H9 (cell line): ENCODE data around the gene GOLT1A. TPM values are rescaled to one million over a fixed set of nuclear protein-coding genes. Genes with fewer than 3 reads are reported as not detected.

Experiments
- DNase-seq: peaks from one replicate; pipeline ENCODE4 v3.0.0-alpha.2; 2017
- H2AFZ ChIP-seq: one replicate; pipeline ENCODE4 v1.6.1; 2013; ENCODE audit warnings: mild to moderate bottlenecking, low read length, control low read depth, moderate library complexity
- H2AK5ac ChIP-seq: 2 replicates; pipeline ENCODE4 v1.6.1; 2013; ENCODE audit warnings: low read length, control low read depth, mixed read lengths; ENCODE audit not compliant: insufficient read length
- H2BK120ac ChIP-seq: one replicate; pipeline ENCODE4 v1.6.1; 2013; ENCODE audit warnings: low read depth, mild to moderate bottlenecking, low read length, control low read depth, inconsistent platforms; ENCODE audit not compliant: poor library complexity, severe bottlenecking
- H2BK12ac ChIP-seq: 2 replicates; pipeline ENCODE4 v1.6.1; 2013; ENCODE audit warnings: low read length, control low read depth, mixed read lengths, low read depth; ENCODE audit not compliant: insufficient read length
- H2BK15ac ChIP-seq: 2 replicates; pipeline ENCODE4 v1.6.1; 2013; ENCODE audit warnings: low read depth, low read length, control low read depth
- H2BK20ac ChIP-seq: one replicate; pipeline ENCODE4 v1.6.1; 2013; ENCODE audit warnings: low read depth, mild to moderate bottlenecking, low read length, control low read depth, inconsistent platforms; ENCODE audit not compliant: poor library complexity, severe bottlenecking
- H2BK5ac ChIP-seq: 2 replicates; pipeline ENCODE4 v1.6.1; 2013; ENCODE audit warnings: low read length, control low read depth, mixed read lengths; ENCODE audit not compliant: insufficient read length
- H3K14ac ChIP-seq: 2 replicates; pipeline ENCODE4 v1.6.1; 2013; ENCODE audit warnings: low read length, control low read depth; ENCODE audit not compliant: insufficient read depth
- H3K18ac ChIP-seq: 2 replicates; pipeline ENCODE4 v1.6.1; 2013; ENCODE audit warnings: low read depth, mild to moderate bottlenecking, mixed read lengths, low read length, control low read depth; ENCODE audit not compliant: insufficient read length
- H3K23ac ChIP-seq: 2 replicates; pipeline ENCODE4 v1.6.1; 2013; ENCODE audit warnings: low read length, control low read depth, mixed read lengths, low read depth; ENCODE audit not compliant: insufficient read length
- H3K23me2 ChIP-seq: 2 replicates; pipeline ENCODE4 v1.6.1; 2013; ENCODE audit warnings: low read depth, mild to moderate bottlenecking, mixed read lengths, low read length, control low read depth; ENCODE audit not compliant: insufficient read length, poor library complexity, severe bottlenecking
- H3K27ac ChIP-seq: 2 replicates; pipeline ENCODE4 v1.5.1; 2013; ENCODE audit warnings: low read length, control low read depth, mixed read lengths, low read depth; ENCODE audit not compliant: insufficient read length
- H3K27me3 ChIP-seq: 2 replicates; pipeline ENCODE4 v1.6.1; 2013; ENCODE audit warnings: low read length, control low read depth, inconsistent platforms; ENCODE audit not compliant: insufficient read depth
- H3K4ac ChIP-seq: 2 replicates; pipeline ENCODE4 v1.6.1; 2013; ENCODE audit warnings: low read depth, mild to moderate bottlenecking, control low read depth, inconsistent platforms, low read length, moderate library complexity
- H3K4me1 ChIP-seq: 2 replicates; pipeline ENCODE4 v1.6.1; 2013; ENCODE audit warnings: low read length, control low read depth, inconsistent platforms; ENCODE audit not compliant: insufficient read depth
- H3K4me2 ChIP-seq: 2 replicates; pipeline ENCODE4 v1.6.1; 2013; ENCODE audit warnings: low read length, control low read depth, mixed read lengths; ENCODE audit not compliant: insufficient read length, insufficient read depth
- H3K56ac ChIP-seq: 2 replicates; pipeline ENCODE4 v1.6.1; 2013; ENCODE audit warnings: low read depth, mild to moderate bottlenecking, mixed read lengths, low read length, control low read depth; ENCODE audit not compliant: insufficient read length
- H3K79me1 ChIP-seq: 2 replicates; pipeline ENCODE4 v1.6.1; 2013; ENCODE audit warnings: low read depth, mild to moderate bottlenecking, moderate library complexity, low read length, control low read depth, inconsistent platforms; ENCODE audit not compliant: insufficient read depth, poor library complexity, severe bottlenecking
- H3K79me2 ChIP-seq: 2 replicates; pipeline ENCODE4 v1.6.1; 2013; ENCODE audit warnings: low read length, control low read depth, inconsistent platforms; ENCODE audit not compliant: insufficient read depth
- H3K9ac ChIP-seq: 2 replicates; pipeline ENCODE4 v1.6.1; 2013; ENCODE audit warnings: low read length, control low read depth, mixed read lengths; ENCODE audit not compliant: insufficient read length; ENCODE audit errors: extremely low read depth
- H3K9me3 ChIP-seq: one replicate; pipeline ENCODE4 v1.6.1; 2013; ENCODE audit warnings: low read depth, low read length, inconsistent platforms; ENCODE audit not compliant: control insufficient read depth
- H3T11ph ChIP-seq: one replicate; pipeline ENCODE4 v1.6.1; 2013; ENCODE audit warnings: mild to moderate bottlenecking, low read length, control low read depth, inconsistent platforms
- H4K20me1 ChIP-seq: one replicate; pipeline ENCODE4 v1.6.1; 2013; ENCODE audit not compliant: control insufficient read depth, insufficient read length, insufficient read depth
- H4K5ac ChIP-seq: 2 replicates; pipeline ENCODE4 v1.6.1; 2013; ENCODE audit warnings: low read depth, mild to moderate bottlenecking, mixed read lengths, low read length, control low read depth; ENCODE audit not compliant: insufficient read length
- H4K8ac ChIP-seq: replicated peaks from 2 replicates; pipeline ENCODE4 v1.6.1; 2013; ENCODE audit warnings: low read length, control low read depth, mixed read lengths, low read depth; ENCODE audit not compliant: insufficient read length
- H4K91ac ChIP-seq: 2 replicates; pipeline ENCODE4 v1.6.1; 2013; ENCODE audit warnings: low read depth, mild to moderate bottlenecking, moderate library complexity, mixed read lengths, low read length, control low read depth; ENCODE audit not compliant: insufficient read length
- H3K27ac Mint-ChIP-seq, 3 experiments: 2 replicates in 2 of 3; 3 replicates in 1 of 3; pipeline ENCODE4 v1.8.0; 2020 to 2021; ENCODE audit warnings: mixed read lengths in 3 of 3, mild to moderate bottlenecking in 1 of 3, moderate library complexity in 1 of 3
- H3K27me3 Mint-ChIP-seq: 2 replicates; pipeline ENCODE4 v1.8.0; 2021; ENCODE audit warnings: low read depth, mild to moderate bottlenecking, moderate library complexity, mixed read lengths
- H3K36me3 Mint-ChIP-seq, 3 experiments: 2 replicates in 2 of 3; 3 replicates in 1 of 3; pipeline ENCODE4 v1.8.0; 2020 to 2021; ENCODE audit warnings: low read depth in 3 of 3, mixed read lengths in 3 of 3; ENCODE audit not compliant: insufficient read depth in 1 of 3
- H3K4me1 Mint-ChIP-seq, 2 experiments: 2 replicates each; pipeline ENCODE4 v1.8.0; 2020; ENCODE audit warnings: mixed read lengths in 2 of 2
- H3K4me3 Mint-ChIP-seq, 2 experiments: 2 replicates in 1 of 2; 3 replicates in 1 of 2; pipeline ENCODE4 v1.8.0; 2020 to 2021; ENCODE audit warnings: mild to moderate bottlenecking in 2 of 2, mixed read lengths in 2 of 2, moderate library complexity in 1 of 2
- H3K9me3 Mint-ChIP-seq, 2 experiments: 2 replicates in 1 of 2; 3 replicates in 1 of 2; pipeline ENCODE4 v1.8.0; 2020; ENCODE audit warnings: mild to moderate bottlenecking in 2 of 2, mixed read lengths in 2 of 2, moderate library complexity in 1 of 2
- WGBS: extraction: QIAGEN DNeasy Blood & Tissue Kit; methylation state at CpG from one replicate; pipeline ENCODE4 v1.1.7; 2013; ENCODE audit warnings: missing lambda C conversion rate, low lambda C conversion rate, mixed read lengths; ENCODE audit not compliant: insufficient read length; ENCODE audit errors: extremely low coverage; 5-methylcytosine and 5-hydroxymethylcytosine counted together
- total RNA-seq: library from RNA; stranded (reverse); gene quantifications from 2 replicates; pipeline ENCODE4 v1.2.1, GENCODE V29; 2021
- TF ChIP-seq, protein P1 (sequence below): fragments of 200-600 bp; sonication (generic); conservative IDR thresholded peaks from 3 replicates; pipeline ENCODE4 v1.8.0; 2021; ENCODE audit warnings: antibody characterized with exemption, mild to moderate bottlenecking

The GOLT1A gene
- total RNA-seq, 1 experiment from 2014 or later: 4.2 TPM

DNA sequence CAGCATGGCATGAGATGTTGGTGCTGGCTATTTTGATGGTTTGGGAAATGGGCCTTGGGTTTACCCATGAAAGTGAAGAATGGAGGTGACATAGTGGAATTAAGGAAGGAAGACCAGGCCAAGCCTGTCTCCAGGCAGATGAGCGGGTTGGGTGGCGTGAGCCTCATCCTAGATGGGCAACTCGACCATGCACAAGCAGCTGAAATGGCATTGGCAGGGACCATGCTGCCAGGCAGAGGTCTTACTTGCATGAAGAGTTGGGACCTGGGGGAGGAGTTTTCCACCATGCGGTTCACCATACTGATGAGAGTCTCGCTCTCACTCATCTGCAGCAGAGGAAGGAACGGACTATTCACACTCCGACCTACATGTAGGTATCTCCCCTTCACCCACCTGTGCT, 37.5 kb upstream of the GOLT1A start:
- H3K27me3 Mint-ChIP-seq: no peaks in the 10 kb centered on the region
- peaks cover 0 to 3% (median 0%) of the 10 kb centered on the region in 3 experiments; a peak in 3 of 7 replicates for H3K36me3 Mint-ChIP-seq
- H2AFZ ChIP-seq: no peak overlapping the region
- H2AK5ac ChIP-seq: no peak overlapping the region
- H3K27me3 ChIP-seq: no peaks in the 10 kb centered on the region
- no peaks in the 10 kb centered on the region for H3K9me3 Mint-ChIP-seq
- no peak overlapping the region for H3K23ac ChIP-seq
- no peaks in the 10 kb centered on the region for H3K23me2 ChIP-seq
- H4K91ac ChIP-seq: no peak overlapping the region
- no peak overlapping the region for H3K14ac ChIP-seq
- no peaks in the 10 kb centered on the region for H4K20me1 ChIP-seq
- H3K79me2 ChIP-seq: no peaks in the 10 kb centered on the region
- peaks cover 12% of the 10 kb centered on the region for H3K4me1 ChIP-seq
- no peaks in the 10 kb centered on the region for H3K9me3 ChIP-seq
- TF ChIP-seq, protein P1, sequence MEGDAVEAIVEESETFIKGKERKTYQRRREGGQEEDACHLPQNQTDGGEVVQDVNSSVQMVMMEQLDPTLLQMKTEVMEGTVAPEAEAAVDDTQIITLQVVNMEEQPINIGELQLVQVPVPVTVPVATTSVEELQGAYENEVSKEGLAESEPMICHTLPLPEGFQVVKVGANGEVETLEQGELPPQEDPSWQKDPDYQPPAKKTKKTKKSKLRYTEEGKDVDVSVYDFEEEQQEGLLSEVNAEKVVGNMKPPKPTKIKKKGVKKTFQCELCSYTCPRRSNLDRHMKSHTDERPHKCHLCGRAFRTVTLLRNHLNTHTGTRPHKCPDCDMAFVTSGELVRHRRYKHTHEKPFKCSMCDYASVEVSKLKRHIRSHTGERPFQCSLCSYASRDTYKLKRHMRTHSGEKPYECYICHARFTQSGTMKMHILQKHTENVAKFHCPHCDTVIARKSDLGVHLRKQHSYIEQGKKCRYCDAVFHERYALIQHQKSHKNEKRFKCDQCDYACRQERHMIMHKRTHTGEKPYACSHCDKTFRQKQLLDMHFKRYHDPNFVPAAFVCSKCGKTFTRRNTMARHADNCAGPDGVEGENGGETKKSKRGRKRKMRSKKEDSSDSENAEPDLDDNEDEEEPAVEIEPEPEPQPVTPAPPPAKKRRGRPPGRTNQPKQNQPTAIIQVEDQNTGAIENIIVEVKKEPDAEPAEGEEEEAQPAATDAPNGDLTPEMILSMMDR: no peak
- no peak overlapping the region for H3K18ac ChIP-seq
- no peak overlapping the region for H3K27ac Mint-ChIP-seq
- no peak overlapping the region for H2BK120ac ChIP-seq
- no peak overlapping the region for H3K4me3 Mint-ChIP-seq
- no peak overlapping the region for H3K9ac ChIP-seq
- H3K4me1 Mint-ChIP-seq: peaks cover 40 to 47% of the 10 kb centered on the region in 2 experiments
- no peak overlapping the region for H2BK15ac ChIP-seq
- H3K4me2 ChIP-seq: no peak overlapping the region
- H2BK5ac ChIP-seq: no peak overlapping the region
- no CpG with 5 or more reads among the region's 7 CpGs for WGBS
- no peak overlapping the region for H4K5ac ChIP-seq
- no peak overlapping the region for H2BK20ac ChIP-seq
- H2BK12ac ChIP-seq: no peak overlapping the region
- H3K79me1 ChIP-seq: no peaks in the 10 kb centered on the region
- H3K27ac ChIP-seq: no peak overlapping the region
- no peak overlapping the region for H4K8ac ChIP-seq
- no peak overlapping the region for H3T11ph ChIP-seq
- H3K56ac ChIP-seq: no peak overlapping the region
- no peak for DNase-seq
- no peak overlapping the region for H3K4ac ChIP-seq
